GM18951 (cell line): Measurements from ENCODE around the gene HSPG2.

Experiments
- POLR2A ChIP-seq: IDR thresholded peaks from 4 replicates; pipeline ENCODE4 v1.6.1; 2011; ENCODE audit warnings: mild to moderate bottlenecking; ENCODE audit not compliant: insufficient read length, insufficient read depth; ENCODE audit errors: extremely low read depth
- in situ Hi-C: fragments of 300-500 bp; cut with MboI; formaldehyde crosslinking; loops from one replicate; pipeline ENCODE4 v1.12.0; 2022; ENCODE audit warnings: low sequenced_read_pairs, mixed read lengths, inconsistent platforms; ENCODE audit not compliant: unreplicated experiment

Gene HSPG2

GRCh38 chr1:21884456-21885235, 52.5 kb downstream of the HSPG2 start:
- no peak for TF ChIP-seq POLR2A
- in situ Hi-C loops = no loop called here

GRCh38 chr1:21882721-21883415, 54.2 kb downstream of the HSPG2 start:
- in situ Hi-C loops = no loop called here
- TF ChIP-seq POLR2A = no peak

GRCh38 chr1:21881250-21881649, 55.9 kb downstream of the HSPG2 start:
- in situ Hi-C loops = no loop called here
- no peak for TF ChIP-seq POLR2A

GRCh38 chr1:21880619-21880970, 56.5 kb downstream of the HSPG2 start:
- no peak for TF ChIP-seq POLR2A
- in situ Hi-C loops = no loop called here

GRCh38 chr1:21879928-21880618, 57.0 kb downstream of the HSPG2 start:
- no peak for TF ChIP-seq POLR2A
- in situ Hi-C loops = no loop called here

- no peak for TF ChIP-seq POLR2A
- in situ Hi-C loops = no loop called here
Measured at GRCh38 chr1:21878840-21879478, 58.2 kb downstream of the HSPG2 start.

GRCh38 chr1:21878009-21878773, 58.9 kb downstream of the HSPG2 start:
- no peak for TF ChIP-seq POLR2A
- in situ Hi-C loops = no loop called here

- in situ Hi-C loops = no loop called here
- TF ChIP-seq POLR2A = no peak
Measured at GRCh38 chr1:21876267-21876666, 60.8 kb downstream of the HSPG2 start.

GRCh38 chr1:21875621-21876063, 61.5 kb downstream of the HSPG2 start:
- in situ Hi-C loops = no loop called here
- no peak for TF ChIP-seq POLR2A

GRCh38 chr1:21874778-21875547, 62.1 kb downstream of the HSPG2 start:
- in situ Hi-C loops = no loop called here
- TF ChIP-seq POLR2A = no peak

GRCh38 chr1:21874328-21874727, 62.8 kb downstream of the HSPG2 start:
- in situ Hi-C loops = no loop called here

GRCh38 chr1:21873761-21874160, 63.3 kb downstream of the HSPG2 start:
- TF ChIP-seq POLR2A = no peak
- in situ Hi-C loops = no loop called here

More at GRCh38 chr1:21874328-21874727, 62.8 kb downstream of the HSPG2 start:
- TF ChIP-seq POLR2A = no peak
